Activated CD4-positive, CD25-positive, alpha-beta regulatory T cell treated with anti-CD3 and anti-CD28 coated beads, Interleukin-2, amount 50 U/mL, for 24 hours (primary cell): Measurements from ENCODE around the gene C1orf116.

Experiments
- ATAC-seq, 2 donors: fragments of 150-1000 bp; cut with Tn5 transposase; one replicate each; pipeline ENCODE4 v1.10.0; 2021; ENCODE audit warnings: mild to moderate bottlenecking in 1 of 2, moderate library complexity in 1 of 2

Gene C1orf116

GRCh38 chr1:207034208-207034607 is 1.7 kb upstream of the C1orf116 start:
- no peak for ATAC-seq

DNA sequence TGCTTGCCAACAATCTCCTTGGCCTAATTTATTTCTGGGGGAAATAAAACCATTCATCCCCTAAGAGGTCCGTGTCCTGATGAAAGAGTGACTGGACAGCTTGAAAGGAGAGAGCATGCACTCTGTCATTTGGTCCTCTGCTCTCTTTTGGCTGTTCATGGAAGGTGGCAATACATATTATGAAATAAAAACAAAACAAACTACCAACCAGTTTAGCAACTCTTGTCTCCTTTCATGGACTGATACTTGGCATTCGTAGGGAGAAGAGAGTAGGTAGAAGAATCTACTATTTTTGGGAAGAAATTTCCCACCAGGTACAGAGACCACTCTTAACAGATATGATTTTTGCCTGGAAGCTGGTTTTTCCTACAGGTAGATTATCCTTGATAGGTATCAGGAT is 746 bp upstream of the C1orf116 start:
- ATAC-seq, result no peak

- ATAC-seq, result no peak
These were observed 808 bp downstream of the C1orf116 start for GRCh38 chr1:207031632-207032264.

DNA sequence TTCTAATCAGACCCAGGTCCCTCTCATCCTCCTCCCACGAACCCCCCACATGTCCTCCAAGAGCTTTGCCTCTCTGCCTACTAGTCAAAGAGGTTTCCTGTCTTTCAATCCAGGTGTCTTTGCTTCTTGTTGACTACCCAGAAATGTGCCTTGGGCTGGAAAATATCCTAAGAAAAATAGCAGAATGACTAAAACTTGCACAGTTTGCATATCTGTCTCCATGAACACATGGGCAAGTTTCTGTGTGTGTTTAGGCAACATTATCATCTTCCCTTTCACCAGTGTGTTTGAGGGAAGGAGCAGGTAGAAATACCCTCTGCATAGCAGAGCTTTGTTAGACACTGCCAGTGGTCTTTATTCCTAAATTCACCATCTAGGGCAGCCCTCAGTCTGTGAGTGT is 1.5 kb downstream of the C1orf116 start:
- ATAC-seq, result no peak

DNA sequence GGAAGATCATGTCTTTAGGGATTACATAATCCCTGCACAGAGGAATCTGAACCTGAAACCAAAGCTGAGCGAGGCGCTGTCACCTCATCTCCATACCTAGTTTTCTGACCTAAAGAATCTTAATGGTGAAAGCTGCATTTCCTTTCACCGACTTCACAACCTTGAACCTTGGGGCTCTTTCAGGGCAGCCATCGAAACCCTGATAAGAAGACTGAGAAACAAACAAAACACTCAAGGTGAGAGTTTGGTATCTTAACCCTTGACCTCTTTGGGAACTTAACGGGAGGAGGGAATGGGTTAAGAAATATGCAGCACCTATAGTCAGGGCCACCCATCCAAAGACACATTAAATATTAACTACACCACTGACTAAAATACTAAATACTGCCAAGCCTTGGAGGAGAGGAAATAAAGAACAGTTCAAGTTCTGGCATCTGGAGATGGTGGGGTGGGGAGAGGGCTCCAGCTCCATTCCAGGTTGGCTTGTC is 2.0 kb downstream of the C1orf116 start:
- no peak for ATAC-seq

- ATAC-seq, result no peak
These were observed 2.6 kb downstream of the C1orf116 start for GRCh38 chr1:207029701-207030521.

DNA sequence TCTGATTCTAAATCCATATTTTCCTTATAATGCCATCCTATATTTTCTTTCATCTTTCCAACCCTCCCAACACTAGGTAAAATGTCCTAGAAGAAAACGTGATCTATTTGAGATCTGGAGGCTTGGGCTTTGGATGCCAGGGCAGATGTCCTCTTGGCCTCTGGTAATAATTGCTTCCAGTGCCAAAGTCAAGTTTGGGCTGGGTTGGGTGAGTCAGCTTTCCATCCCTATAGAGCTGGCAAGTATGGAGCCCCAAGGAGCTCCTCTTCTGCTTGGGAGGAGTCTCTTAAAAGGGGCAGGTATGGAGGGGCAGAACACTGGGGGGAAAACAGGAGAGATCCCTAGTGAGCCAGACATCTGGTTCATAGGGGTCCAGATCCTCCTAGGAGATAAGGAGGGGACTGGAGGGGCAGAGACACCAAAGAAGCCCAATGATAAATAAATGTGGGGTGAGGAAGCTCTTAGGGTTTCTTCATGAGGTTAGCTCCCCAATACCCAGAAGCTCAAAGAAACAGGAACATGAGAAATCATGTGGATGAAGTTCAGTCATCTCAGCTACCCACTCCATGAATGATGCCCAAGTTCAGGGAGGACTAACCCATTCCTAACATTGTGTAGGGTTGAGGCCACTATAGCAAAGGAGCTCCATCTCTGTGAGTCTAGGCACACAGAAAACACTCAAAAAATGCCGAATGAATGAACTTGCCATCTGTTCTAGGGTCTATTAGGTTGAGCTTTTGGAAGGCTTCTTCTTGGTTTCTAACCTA is 3.5 kb downstream of the C1orf116 start:
- no peak for ATAC-seq

DNA sequence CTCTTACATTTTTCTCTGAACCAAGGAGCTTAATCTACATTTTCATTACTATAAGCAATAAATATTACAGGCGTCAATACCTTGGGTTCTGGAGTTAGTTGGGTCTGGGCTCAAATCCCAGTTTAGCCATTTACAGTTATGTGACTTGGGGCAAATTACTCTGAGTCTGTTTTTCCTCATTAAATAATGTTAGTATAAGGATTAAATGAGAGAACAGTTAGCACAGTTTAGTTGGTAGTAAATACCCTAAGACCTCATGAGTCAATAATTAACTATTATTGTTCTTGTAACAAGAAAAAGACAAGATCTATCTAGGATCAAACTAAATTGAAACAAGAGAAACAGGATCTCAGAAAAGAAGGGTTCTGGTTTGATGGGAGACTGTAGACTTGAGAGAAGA is 4.6 kb downstream of the C1orf116 start:
- no peak for ATAC-seq

DNA sequence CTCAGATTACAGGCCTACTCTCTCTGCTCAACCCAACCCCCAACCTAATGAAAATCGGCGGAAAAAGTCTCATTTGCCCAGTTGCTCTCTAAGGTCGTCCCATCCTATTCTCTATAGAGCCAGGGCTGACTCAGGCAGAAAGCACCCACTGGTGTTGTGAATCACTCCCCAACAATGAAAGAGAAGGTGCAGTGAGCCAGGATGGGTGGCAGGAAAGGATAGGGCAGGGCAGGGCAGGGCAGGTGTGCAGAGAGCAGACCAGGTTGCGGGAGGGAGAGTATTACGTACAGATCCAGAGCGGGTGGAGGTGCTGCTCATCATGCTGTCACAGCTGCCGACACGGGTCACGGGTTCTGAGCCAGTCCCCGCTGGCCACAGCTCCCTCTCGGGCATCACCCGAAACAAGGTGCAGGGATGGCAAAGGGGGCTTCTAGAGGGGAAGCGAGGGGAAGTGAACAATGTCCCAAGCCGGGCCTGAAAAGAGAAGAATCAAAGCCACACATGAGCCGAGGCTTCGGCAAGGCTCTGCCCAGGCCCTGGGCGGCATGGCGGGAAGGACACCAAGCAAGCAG is 5.3 kb downstream of the C1orf116 start:
- no peak for ATAC-seq

GRCh38 chr1:207026104-207026534 is 6.4 kb downstream of the C1orf116 start:
- ATAC-seq, result no peak

DNA sequence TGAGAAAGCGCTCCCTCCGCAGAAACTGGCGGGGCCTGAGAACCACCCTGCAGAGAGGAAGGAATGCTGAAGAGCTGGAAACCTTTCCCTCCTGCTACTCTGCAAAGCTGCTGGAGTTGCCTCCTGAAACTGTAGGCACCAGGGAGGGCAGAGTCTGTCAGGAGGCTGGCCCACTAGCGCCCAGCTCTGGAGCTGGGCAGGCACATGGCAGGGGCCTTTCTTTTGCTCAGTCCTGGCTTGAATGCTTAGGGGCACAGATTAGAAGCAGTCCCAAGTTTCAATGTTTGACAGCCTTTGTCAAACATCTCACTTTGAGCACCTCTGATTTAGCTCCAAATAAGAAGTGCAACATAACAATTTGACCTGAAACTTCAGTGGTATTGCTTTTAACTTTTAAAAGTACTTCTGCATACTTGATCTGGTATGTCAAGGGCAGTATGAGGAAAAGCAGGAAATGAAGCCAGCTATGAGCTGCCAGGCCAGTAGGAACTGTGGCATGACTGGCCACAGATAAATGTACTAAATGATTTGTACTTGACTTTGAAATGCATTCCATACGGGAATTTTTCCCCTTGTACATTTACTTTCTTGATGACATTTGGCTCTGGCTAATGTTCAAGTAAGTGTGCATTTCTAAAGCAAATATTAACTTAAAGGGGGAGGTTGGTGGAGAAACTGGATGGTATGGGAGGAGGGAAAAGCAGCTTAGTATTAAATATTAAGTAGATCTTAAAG is 7.2 kb downstream of the C1orf116 start:
- no peak for ATAC-seq

DNA sequence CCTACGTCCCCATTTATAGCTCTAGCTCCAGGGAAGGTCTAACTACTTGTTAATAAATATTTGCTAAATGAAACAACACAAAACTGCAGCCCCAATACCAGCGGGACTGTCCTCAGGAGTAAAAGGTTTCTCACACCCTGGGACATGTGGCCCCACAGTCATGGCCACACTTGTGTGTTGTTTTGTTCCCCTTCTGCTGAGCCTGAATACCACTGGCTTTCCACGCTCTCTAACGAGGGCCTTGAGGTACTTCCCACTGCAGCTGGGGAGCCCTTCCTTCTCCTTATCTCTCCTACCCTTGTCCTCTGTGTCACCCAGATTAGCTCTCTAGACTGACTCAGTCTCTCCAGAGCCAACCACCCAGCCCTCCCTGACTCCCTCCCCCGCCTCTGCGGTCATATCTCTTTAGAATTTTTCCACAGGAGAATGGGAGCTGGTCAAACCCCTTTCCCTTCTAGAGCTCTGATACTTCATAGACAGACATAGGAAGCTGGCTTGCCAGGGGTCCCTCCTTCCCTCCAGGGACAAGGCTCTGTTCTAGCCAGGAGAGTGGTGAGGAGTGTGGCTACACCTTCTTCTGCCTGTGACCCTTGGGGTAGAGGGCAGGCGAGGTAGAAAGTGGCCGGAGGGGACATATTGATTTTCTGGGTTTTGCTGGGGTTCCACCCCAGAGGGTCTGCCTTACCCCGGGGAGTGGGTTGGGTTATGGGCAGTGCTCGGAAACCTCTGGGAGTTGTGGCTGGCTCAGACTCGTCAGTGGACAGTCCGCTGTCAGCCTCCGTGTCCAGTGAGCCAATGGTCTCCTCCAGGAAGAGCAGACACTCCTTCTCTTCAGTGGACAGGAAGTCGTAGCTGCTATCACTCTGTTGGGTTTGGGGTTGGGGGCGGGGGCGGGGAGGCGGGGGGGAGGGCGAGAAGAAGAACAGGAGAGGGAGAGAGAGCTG is 8.1 kb downstream of the C1orf116 start:
- no peak for ATAC-seq

DNA sequence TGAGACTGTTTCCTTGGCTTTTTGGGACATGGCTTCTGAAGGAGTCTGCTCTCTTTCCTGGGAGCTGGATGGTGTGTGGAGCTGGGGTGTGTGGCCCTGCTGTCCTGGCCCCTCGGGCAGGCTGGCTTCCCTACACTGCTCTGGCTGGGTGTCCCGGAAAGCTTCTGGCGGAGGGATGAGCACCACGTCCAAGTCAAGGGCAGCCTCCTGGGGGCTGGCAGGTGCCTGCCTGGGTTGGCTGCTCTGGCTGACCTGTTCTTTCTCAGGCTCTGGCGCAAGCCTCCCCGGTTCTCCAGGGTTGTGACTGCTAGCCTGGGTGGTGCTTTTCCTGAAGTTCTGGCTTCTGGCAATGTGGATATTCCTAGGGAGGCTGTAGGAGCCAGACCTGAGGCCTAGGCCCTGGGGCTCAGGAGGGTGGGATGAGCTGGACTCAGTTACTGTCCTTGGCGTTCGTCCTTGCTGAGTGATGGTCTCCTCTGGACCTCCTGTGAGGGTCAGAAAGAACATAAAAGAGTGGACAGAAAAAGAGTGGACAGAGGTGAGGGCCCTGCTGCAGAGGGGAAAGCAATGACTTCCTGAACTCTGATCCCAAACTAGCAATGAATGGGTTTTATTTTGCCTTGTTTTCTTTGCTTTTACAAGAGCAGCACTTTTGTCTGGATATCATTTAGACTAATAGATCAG is 9.4 kb downstream of the C1orf116 start:
- ATAC-seq, result no peak

DNA sequence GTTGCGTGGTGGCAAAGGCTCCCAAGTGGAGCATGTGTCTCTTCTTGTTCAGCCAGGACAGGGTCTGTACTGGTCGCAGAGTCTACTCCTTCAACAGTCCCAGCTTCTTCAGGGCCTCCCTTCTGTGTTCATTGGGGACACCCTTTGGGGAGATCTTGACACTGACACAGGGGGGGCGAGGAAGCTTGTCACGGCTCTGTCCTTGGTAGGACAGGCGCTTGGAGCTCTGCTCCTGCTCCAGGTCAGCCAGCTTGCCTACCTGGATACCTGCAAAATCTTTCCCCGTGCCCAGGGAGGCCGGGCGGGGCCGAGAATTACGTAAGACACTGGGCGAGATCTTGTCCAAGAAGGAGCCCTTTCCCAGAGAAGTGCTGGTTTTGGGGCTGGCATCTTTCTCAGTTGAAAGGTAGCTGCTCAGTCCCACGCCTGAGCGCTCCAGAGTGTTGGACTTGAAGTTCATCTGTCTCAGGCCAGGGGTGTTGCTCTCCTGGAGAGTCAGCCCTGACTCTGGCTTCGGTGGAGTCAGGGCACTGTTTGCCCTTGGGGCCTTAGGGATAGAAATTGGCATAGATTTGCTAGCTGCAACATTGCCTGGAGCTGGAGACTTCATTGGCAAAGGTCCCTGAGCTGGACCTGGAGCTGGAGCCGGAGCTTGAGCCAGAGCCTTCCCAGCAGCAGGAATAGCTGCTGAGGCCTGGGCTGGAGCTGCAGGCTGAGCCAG is 10.5 kb downstream of the C1orf116 start:
- ATAC-seq, result no peak

DNA sequence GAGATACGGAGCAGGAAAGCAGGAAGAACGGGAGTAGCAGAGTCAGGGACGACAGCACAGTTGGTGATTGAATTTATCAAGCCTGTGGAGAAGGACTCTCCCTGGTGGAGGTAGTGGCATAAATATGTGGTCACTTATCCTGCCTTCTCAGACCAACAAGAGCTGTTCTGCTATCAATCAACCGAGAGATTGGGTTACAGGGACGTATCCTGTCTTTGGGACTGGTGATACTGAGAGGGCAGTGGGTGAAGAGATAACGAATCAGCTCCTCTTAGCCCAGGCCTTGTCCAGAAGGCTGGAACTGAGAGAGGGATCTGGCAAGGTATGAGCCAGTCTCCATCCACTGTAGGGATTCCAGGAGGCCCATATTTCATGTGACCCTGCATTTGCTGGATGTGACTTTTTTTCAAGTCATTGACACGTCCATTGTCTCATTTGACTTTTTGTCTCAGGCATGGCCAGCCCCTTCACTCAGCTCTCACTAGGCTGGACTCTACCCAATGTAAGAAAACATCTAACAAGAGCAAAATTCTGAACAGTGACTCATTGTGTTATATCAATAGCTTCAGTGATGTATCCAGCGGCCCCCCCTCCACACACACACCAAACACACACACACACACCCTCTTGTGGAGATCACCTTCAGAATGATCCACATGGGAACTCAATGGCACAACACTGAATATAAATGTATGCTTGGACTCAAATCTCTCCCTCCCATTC is 11.3 kb downstream of the C1orf116 start:
- no peak for ATAC-seq

- ATAC-seq, result no peak
These were observed 11.8 kb downstream of the C1orf116 start for GRCh38 chr1:207020709-207021107.

DNA sequence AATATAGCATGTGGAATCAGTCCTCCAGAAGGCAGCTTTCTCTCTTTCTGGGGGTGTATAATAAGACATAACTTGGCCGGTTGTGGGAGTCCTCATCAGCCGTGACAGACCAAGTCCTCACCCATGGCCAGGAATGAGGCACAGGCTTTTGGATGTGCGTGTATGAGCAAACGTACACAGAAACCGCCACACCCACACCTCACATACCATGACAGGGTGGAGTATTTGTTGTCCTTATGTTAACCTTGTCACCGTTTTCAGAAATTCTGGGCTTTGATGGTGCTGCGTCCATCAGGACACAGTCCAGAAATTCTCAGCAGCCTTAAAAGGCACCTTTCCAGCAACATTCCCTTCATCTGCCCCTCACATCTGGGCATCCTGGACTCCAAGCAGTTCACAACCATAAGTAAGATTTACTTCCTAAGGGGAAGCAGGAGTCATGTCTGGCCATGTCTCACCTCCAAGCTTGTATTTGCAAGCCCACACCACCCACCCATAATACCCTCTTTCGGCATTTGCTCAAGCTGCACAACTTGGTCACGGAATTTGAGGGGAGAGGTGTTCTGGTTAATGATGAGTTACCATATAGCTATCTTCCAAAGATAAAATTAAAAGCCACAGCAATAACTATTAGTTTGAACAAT is 12.4 kb downstream of the C1orf116 start:
- ATAC-seq, result no peak

GRCh38 chr1:207019661-207020060 is 12.9 kb downstream of the C1orf116 start:
- no peak for ATAC-seq

- ATAC-seq, result no peak
These were observed 13.4 kb downstream of the C1orf116 start for GRCh38 chr1:207019161-207019560.
